Tongue (tissue), 3 donors: ENCODE measurements around the gene ACMSD. TPM values are rescaled to one million over a fixed set of nuclear protein-coding genes. Genes with fewer than 3 reads are reported as not detected.

ENCODE experiments used
- DNase-seq: peaks from one replicate; pipeline ENCODE4 v3.0.0-alpha.2; 2015
- small RNA-seq: library from RNA; depleted of rRNA; stranded (forward); fragments of <200 nt; gene quantifications from one replicate; pipeline ENCODE3, GENCODE V24; 2014; ENCODE audit warnings: low replicate concordance
- total RNA-seq: library from RNA; depleted of rRNA; stranded (reverse); fragments of >200 nt; gene quantifications from one replicate; pipeline ENCODE4 v1.2.3, GENCODE V29; 2014

The ACMSD gene
- total RNA-seq, 1 donor from 2014 or later, result not detected

DNA sequence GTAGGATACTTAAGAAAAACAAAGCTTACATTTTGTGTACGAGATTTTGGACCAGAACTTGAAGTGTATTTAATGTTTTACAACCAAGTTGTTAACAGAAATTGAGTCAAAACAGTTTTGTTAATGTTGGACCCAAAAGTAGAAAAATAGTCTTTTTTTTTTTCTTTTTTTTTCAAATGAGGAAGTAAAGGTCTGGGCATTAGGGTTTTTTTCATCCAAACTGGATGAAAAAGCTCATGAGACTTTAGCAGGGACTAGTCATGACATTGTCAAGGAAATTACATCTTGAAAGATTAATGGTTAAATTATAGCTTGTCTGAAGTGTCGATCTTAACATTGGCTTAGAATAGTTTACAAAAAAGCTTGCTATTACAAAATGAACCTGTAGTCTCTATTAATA is 112.5 kb downstream of the ACMSD start:
- no peak for DNase-seq

Small RNA genes lying within 50 kb of the gene (small RNA-seq; reads per million reads assigned to genes)
- gene AC110620.1, result not detected
- not detected for gene MIR5590

Other genes starting within 250 kb of the ACMSD start
- gene TMEM163, start 119.6 kb upstream of the ACMSD start, total RNA-seq, result 0.72 TPM
- gene CCNT2, start 80.2 kb downstream of the ACMSD start, total RNA-seq, result 59.4 TPM
- 0.21 TPM for gene MAP3K19, start 208.8 kb downstream of the ACMSD start, total RNA-seq
- gene RAB3GAP1, start 213.7 kb downstream of the ACMSD start, total RNA-seq, result 63.6 TPM